HG03064 (cell line): ENCODE measurements around the gene AMZ1.

Experiments
- ATAC-seq: cut with Tn5 transposase; IDR thresholded peaks from one replicate; pipeline ENCODE4 v1.9.1; 2021; ENCODE audit warnings: low read depth; ENCODE audit not compliant: unreplicated experiment

Gene AMZ1

GRCh38 chr7:2687881-2688318, at the start of gene AMZ1:
Gene AMZ1, plus strand, starts transcription at chr7:2688202. Its CDS starts 12,250 bp downstream, at chr7:2700452.
- ATAC-seq: no peak

DNA sequence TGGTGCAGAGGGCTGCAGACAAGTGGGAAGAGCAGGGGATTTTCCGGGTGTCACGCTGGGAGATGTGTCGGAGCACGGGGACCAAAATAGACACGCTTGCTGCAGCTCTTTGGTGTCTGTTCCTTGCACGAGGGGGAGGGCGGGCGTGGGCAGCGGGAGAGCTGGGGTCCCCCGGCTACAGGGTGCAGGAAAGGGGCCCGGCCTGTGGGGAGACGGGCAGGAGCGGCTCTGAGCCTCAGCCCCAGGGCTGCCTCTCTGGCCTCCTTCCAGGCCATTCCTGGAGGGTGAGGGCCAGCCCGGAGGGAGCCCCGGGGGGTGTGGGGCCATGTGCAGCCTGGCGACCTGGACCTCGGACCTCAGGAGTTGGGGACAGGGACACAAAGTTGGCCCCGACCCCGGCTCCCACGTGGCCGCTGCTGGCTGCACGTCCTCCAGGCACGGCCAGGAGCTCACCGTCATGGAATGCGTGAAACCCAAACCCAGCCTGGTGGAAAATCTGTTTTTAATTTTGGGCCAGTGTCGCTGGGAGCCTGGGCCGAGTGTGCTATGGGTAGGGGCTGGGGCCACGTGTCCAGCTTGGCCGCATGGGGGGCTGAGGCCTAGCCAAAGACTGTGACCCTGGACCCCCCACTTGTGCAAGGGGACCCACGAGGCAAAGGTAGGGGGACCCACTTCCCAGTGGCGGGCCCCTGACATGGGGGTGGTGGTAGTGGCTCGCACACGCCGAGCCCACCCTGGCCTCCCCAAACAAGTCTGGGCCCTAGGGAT, 49.6 kb upstream of the AMZ1 start:
- no peak for ATAC-seq

- no peak for ATAC-seq
Measured at GRCh38 chr7:2639181-2639681, 48.8 kb upstream of the AMZ1 start.

DNA sequence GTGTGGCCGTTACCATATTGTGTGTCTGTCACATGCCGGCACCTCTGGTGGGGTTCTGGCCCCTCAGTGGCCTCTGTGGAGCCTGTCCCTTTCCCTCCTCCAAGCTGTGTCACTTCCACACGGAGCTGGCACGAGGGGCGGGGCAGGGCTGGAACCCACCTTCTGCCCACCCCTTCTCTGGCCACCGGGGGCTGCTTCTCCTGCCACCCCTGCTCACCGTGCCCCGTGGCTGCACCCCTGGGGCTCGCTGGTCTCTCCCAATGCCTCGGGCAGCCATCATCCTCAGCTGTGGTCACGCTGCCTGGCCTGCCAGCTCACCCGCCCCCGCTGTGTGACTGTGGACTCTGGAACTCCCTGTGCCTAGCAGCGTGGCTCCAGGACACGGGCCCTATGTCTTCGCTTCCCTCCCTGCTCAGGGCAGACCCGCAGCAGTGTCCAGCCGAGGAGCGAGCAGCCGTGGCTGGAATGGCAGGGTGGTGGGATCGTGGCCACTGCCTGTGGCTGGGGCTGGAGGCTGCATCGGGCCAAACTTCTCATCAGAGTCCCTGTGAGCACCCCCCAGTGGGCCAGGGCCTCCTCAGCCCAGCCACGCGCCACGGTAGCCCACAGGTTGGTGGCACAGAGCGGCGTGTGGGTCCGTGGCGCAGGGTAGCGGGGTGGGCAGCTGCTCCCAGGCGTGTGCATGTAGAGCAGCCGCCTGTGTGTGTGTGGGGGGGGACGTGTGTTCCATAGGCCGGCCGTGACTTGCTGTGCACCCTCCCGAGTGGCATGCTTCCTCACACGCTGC, 48.1 kb upstream of the AMZ1 start:
- no peak for ATAC-seq

DNA sequence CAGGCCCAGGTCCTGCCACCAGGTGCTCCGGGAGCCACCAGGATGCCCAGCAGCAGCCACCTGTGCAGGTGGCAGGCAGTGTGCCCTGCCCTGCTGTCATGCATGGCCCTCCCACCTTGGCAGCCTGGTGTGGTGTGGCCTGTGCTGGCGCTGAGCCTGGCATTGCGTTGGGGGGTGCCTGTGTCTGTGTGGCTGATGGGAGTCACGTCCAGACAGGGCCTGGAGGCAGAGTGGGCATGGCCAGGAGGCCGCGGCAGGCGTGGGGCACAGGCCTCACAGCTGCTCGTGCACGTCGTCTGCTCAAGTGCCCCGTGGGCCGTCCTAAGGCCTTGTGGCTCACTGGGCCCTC, 47.5 kb upstream of the AMZ1 start:
- no peak for ATAC-seq

GRCh38 chr7:2640846-2641316, 47.1 kb upstream of the AMZ1 start:
- ATAC-seq: no peak

GRCh38 chr7:2641406-2642393, 46.3 kb upstream of the AMZ1 start:
- no peak for ATAC-seq

DNA sequence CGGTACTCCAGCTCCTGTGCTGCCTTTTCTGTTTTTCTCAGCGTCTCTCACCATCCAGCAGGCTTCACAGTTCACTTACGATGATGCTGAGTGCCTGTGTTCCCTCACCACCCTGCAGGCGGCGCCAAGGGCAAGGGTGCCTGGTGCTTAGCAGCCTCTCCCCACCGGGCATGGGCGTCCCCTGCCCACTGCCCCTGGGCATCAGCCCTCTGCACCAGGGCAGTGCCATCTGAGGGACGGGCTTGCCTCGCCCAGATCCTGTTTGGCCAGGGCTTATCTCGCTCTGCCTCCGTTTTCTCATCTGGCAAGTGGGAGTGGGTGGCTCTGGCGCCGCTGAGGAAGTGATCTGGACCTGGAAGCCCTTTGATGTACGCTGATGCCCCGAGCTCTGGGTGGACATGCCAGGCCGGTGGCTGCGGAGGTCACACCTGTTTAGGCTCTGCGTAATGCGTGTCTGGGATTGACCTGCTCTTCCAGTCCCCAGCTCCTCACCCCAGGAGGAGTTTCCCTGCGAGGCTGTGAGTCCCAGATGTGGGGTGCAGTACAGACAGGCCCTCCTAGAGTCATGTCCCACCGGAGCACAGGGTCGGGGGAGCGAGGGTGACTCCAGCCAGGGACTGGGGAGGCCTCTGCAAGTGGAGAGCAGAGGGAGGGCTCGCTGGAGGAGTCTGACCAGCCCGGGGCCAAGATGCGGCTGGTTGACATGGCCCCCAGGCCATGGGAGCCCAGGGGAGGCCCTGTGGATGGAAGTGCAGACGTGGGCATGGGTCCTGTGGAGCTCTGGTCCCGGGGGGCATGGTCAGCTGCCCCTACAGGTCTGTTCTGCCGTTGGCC, 44.4 kb upstream of the AMZ1 start:
- ATAC-seq: no peak

- no peak for ATAC-seq
Measured at GRCh38 chr7:2644220-2644561, 43.8 kb upstream of the AMZ1 start.

DNA sequence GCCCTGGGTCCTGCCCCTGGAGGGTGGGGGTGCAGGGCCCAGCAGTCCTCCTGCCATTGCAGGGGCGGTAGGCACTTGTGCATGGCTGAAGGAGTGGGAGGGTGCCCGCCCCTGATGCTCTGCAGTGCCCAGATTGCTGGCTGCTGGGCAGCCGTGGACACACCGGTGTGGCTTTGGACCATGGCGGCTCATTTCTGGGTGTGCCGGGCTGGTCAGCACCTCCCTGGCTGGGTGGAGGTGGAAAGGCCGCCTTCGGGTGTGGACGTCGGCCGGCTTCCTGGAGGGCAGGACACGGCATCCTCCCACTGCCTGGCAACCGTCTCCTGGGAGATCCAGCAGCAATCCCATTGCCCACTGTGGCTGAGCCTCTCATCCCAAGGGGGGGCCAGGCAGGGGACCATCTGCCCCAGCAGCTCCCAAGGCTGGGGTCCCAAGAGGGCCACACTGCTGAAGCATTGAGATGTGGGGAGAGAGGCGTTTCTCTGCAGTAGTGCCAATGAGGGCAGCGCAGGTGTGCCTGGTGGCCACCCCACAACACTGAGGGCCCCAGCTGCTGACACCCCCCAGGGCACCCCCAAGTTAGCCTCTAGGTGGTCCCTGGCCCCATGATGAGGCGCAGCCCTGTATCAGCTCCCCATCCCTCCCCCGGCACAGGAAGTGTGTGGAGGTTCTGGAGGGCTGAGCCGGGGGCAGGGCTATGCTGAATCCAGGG, 43.3 kb upstream of the AMZ1 start:
- ATAC-seq: peak; percentile 24

GRCh38 chr7:2645274-2645868, 42.6 kb upstream of the AMZ1 start:
- peak; percentile 61 for ATAC-seq

GRCh38 chr7:2646336-2646679, 41.7 kb upstream of the AMZ1 start:
- ATAC-seq: no peak

- no peak for ATAC-seq
Measured at GRCh38 chr7:2646680-2647571, 41.1 kb upstream of the AMZ1 start.

DNA sequence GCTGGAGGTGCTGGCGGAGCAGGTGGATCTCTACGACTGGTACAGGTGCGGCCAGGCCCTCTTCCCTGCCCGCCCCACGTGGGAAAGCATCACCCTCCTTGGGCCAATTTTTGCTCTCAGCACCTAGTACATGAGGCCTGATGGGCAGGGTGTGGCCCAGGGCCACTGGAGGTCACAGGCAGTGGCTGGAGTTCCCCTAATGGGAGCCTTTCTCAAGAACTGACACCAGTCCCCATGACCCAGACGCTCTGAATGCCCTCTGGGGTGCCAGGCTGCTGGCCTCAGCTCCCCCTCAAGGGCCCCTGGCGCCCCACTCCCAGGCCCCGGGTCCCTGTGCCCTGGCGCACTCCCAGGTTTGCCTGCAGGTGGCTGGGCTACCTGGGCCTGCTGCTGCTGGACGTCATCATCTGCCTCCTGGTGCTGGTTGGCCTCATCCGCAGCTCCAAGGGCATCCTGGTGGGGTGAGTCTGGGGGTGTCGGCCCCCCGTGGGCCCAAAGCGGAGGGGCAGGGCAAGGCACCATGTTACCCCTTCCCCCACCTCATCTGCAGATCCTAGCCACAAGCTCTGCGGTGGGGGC, 40.3 kb upstream of the AMZ1 start:
- no peak for ATAC-seq

DNA sequence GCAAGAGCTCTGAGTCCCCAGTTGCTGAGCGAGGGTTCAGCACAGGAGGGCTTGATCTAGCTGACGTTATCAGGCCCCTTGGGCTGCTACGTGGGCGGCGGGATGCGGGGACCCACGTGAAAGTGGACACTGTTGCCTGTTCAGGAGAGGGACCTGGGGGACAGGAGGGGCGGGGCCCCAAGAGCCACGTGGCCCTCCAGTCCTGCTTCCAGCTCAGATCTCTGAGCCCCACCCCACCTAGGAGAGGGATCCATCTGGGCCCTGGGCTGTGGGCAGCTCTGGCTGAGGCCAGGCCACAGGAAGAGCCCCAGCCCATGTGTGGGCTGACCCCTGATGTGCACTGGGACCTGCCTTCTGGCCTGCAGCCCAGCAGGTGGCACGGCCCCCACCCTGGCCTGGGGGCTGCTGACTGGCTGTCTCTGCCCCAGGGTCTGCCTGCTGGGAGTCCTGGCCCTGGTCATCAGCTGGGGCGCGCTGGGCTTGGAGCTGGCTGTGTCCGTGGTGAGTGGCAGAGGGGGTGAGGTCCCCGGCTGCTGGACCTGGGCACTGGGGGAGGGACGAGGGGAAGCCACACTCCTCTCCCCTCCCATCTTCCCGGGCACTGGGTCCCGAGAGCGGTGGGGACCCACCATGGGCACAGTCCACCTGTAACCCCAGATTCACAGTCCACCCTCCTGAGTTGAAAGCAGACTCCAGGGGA, 38.7 kb upstream of the AMZ1 start:
- no peak for ATAC-seq

DNA sequence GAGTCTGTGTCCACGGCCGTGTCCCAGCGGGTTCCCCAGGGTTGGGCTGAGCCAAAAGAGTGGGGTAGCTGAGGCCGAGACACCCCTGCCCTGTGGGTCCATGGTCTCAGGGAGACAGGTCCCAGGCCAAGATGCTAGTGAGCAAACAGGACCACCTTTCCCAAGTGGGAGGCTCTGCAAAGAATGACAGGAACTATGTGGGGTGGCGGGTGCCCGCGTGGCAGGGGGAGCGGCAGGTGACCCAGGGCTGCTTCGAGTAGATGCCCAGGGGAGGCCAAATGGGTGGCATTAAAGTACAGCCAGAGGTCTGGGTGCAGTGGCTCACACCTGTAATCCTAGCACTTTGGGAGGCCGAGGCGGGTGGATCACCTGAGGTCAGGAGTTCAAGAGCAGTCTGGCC, 38.0 kb upstream of the AMZ1 start:
- ATAC-seq: no peak

DNA sequence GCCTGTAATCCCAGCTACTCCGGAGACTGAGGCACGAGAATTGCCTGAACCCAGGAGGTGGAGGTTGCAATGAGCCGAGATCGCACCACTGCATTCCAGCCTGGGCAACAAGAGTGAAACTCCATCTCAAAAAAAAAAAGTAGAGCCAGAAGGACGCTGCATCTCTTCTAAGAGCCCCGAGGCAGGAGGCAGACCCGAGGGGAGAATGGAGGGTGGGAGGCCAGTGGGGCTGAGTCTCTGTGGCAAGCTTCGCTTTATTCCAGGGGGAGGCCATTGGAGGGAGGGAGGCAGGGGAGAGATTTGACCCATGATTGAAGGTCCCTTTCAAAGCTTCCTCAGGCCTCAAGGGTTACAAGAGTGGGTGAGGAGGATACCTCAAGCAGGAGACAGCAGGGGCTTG, 37.6 kb upstream of the AMZ1 start:
- ATAC-seq: no peak
